GM21447 (cell line): ENCODE data around the gene B3GAT1.

Experiments used
- ATAC-seq: cut with Tn5 transposase; IDR thresholded peaks from one replicate; pipeline ENCODE4 v1.9.1; 2021; ENCODE audit not compliant: unreplicated experiment

Gene B3GAT1

DNA sequence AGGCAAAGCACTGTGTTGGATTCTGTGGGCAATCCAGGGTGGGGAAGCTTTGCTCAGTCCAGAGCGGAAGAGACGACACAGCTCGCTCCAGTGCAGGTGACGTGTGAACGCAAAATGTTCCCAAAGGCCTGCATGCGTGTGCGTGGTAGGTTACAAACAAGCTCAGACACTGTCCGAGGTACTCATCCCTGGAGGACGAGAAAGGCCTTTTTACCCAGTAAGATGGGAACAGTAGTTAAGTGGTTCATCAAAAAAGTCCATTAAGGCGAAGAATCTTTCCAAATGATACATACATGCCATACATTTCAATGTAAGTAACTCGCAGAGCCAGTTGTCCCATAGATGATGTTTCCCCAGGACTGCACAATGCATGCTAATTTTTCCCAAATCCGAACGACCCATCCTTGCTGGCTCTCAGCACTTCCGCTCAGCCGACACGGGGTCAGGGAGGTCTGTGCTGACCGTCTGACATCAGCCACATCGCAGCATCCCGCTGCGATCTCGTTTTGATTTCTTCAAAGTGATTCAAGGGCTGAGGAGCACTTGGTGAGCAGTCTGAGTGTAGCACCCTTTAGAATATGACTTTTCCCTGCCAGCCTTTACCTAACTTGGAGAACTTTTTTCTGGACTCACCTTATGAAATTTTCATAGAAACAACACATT lies 19.0 kb downstream of the B3GAT1 start:
- ATAC-seq, result no peak

DNA sequence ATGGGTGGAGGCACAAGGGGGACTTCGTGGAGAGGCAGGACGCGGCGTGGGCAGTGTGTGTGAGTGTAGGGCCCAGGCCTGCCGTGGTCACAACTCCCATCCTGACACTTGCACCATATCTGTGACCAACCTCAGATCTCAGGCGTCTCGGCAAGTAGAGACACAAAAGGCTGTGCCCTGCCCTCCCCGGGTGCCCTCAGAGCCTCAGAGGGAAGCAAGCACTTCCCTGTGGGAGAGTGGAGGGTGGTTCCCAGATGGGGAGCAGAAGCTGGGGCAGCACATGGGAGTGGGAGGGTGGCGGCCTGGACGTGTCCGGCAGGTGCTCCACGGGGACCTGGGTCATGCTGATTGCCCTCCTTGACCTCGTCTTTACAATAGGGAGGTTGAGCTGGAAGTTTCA lies 20.4 kb downstream of the B3GAT1 start:
- no peak for ATAC-seq

DNA sequence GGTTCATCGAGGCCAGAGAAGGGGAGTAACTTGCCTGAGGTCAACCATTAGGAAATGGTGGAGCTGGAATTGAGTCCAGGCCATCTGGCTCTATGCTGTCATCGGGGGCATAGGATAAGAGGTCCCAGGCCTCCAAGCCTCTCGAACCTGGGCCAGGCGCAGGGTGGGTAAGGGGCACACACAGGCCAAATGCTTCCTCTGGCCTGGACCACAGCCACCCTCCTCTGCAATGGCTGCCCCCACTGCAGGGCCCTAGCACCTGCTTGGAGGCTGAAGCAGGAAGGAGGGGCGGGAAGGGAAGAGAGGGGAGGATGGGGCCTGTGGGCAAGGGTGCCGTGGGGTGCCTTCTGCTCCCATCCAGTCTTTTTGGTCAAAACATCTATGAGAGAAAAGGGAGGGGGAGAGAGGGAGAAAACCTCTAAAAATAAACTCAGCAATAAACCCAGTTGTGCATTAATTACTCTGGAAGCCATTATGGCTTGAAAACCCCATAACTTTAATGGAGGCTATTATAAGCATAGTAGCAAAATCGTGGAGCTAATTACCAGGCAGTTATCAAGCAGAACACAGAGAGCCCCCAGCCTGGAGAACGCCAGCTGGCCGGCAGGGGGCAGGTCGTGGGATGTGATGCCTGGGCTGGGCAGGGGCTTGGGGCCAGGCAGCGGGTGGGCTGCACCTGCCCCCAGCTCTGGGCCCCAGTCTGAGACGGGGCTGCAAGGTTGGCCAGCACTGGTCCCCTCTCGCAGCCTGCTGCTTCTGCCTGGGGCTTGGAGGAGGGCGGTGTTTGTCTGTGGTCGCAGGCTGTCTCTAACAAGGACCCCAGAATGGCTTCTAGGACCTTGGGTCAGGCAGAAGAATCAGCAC lies 21.1 kb downstream of the B3GAT1 start:
- ATAC-seq, result no peak

DNA sequence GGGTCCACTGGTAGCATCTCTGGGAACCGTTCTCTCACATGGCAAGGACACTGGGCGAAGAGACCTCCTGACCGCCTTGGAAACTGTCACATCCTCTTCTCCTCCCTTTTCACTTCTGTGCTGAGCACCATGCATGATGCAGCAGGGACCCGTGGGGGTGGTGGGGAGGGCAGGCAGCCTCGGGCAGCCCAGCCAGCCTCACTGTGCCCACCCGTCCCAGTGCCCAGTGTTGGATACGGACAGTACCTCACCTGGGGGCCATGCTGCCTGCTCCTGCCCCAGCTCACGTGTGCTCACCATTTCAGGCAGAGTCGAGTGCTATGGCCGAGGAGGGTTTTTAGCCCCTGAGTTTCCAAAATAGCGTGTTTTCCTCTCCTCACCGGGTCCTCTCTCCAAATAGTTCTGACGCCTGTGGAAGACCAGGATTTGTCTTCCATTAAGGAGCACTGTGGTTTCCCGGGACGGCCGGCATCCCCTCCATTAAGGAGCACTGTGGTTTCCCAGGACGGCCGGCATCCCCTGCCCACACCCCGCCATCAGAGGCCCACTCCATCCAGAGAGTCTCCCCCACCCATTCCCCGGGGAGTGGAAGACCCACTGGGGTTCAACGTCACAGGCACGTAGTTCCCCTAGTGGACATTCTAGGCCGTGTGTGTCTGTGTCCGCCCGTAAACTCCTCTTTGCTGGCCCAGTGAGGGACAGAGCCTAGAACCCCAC lies 22.4 kb downstream of the B3GAT1 start:
- no peak for ATAC-seq

- no peak for ATAC-seq
Observed at GRCh38 chr11:134388590-134388989, 23.5 kb downstream of the B3GAT1 start.

DNA sequence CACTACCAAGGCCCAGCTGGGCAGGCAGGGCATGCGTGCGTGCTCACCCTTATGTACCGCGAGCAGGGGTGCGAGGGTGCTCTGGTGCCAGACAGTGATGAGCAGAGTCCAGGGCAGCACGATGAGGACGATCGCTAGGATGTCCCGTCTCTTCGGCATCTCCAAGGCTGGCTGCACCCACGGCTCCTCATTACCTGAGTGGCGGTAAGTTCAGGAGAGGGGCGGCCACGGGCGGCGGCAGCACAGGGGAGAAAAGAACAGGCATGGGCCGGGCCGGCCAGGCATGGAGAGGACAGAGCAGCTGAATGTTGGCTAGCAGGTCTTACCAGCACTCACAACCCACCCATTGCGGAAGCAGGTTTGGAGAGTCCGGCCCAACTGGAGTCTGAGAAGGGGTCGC lies 24.5 kb downstream of the B3GAT1 start:
- ATAC-seq, result no peak

- ATAC-seq, result no peak
Observed at GRCh38 chr11:134386945-134387344, 25.1 kb downstream of the B3GAT1 start.

GRCh38 chr11:134385774-134386565 lies 26.1 kb downstream of the B3GAT1 start:
- no peak for ATAC-seq

GRCh38 chr11:134385171-134385570 lies 26.9 kb downstream of the B3GAT1 start:
- ATAC-seq, result no peak

- no peak for ATAC-seq
Observed at GRCh38 chr11:134384406-134384805, 27.6 kb downstream of the B3GAT1 start.

GRCh38 chr11:134383576-134384221 lies 28.3 kb downstream of the B3GAT1 start:
- no peak for ATAC-seq

GRCh38 chr11:134382830-134383229 lies 29.2 kb downstream of the B3GAT1 start:
- no peak for ATAC-seq

GRCh38 chr11:134382257-134382656 lies 29.8 kb downstream of the B3GAT1 start:
- ATAC-seq, result no peak

- no peak for ATAC-seq
Observed at GRCh38 chr11:134380785-134381184, 31.3 kb downstream of the B3GAT1 start.

DNA sequence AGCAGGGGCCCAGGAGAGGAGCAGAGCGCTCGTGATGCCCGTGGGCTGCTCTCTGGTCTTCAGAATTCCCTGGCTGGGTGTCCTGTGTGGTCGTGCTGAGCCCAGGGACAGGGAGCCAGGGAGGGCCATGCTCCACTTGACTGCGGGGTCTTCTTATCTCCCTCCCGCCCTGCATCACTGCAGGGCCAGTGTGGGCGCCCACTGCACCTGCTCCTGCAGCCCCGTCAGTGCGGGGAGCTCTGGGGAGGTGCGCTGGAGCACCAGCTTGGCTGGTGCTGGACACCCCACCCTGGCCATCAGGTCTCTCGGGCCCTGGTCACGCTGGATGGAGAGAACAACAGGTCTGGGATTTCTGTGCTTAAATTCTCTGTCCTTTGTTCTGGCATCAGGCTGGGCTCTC lies 31.8 kb downstream of the B3GAT1 start:
- ATAC-seq, result no peak

- ATAC-seq, result no peak
Observed at GRCh38 chr11:134379241-134379640, 32.8 kb downstream of the B3GAT1 start.

DNA sequence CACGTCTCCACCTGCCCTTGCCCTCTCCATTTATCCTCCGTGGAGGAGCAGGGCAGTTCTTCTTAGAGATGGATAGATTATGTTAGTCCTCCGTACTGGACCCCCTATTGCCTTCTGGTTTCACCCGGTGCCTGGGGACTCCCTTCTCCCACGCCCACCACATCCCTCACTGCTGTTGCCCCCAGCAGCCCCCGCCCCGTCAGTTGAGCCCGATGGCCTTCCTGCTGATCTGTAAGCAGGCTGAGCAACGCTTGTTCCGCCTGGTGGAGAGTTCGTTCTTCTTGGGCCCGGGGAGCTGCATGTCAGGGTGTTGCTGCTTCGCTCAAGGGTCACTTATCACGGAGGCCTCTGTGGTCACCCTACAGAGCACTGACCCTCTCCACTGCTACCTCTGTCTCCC lies 34.2 kb downstream of the B3GAT1 start:
- ATAC-seq, result no peak

DNA sequence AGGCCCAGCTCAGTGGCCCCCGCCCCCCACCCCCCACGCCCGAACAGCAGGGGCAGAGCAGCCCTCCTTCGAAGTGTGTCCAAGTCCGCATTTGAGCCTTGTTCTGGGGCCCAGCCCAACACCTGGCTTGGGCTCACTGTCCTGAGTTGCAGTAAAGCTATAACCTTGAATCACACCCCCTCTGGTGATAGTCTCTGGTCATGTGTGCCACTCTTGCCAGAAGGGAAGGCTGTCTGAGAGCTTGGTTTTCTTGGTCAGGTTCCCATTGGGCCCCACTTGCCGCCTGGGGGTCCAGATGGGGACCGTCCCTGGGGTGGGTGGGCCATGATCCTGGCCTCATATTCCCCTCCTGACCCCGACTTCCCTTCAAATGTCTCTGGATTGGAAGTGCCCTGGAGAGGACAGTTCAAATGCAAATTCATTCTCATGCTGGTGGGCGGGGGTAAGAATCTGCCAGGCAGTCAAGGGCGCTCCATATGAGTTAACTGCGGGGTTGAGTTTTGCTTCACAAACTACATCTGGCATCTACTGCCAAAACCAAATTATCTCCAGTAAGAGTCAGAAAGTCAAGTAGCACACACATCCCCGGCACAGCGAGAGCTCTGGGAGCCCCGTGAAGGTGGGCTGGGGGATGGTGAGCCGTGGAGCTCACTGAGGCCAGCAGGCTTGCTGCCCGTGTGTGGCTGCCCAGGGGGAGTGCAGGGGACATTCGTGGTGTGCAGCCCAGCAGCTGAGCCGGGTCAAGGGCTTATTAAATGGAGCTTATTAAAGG lies 35.7 kb downstream of the B3GAT1 start:
- no peak for ATAC-seq

DNA sequence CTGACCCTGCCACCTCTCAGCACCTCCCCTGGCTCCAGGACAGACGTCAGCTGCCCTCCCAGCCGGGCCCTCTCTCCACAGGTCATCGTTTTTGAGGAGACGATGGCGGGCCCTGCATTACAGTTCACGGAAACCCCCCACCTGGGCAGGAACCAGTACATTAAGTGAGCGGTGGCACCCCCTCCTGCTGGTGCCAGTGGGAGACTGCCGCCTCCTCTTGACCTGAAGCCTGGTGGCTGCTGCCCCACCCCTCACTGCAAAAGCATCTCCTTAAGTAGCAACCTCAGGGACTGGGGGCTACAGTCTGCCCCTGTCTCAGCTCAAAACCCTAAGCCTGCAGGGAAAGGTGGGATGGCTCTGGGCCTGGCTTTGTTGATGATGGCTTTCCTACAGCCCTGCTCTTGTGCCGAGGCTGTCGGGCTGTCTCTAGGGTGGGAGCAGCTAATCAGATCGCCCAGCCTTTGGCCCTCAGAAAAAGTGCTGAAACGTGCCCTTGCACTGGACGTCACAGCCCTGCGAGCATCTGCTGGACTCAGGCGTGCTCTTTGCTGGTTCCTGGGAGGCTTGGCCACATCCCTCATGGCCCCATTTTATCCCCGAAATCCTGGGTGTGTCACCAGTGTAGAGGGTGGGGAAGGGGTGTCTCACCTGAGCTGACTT lies 37.0 kb downstream of the B3GAT1 start:
- no peak for ATAC-seq
